Endothelial cell of hepatic sinusoid (primary cell): ENCODE measurements around the gene GALNT17.

Experiments used
- in situ Hi-C: cut with HindIII; loops from 2 replicates; pipeline ENCODE4 v1.10.0; 2017; ENCODE audit warnings: low sequenced_read_pairs

The GALNT17 gene

GRCh38 chr7:71652510-71652909 is 520.6 kb downstream of the GALNT17 start:
- in situ Hi-C loops: no loop called here

GRCh38 chr7:71657386-71657785 is 525.4 kb downstream of the GALNT17 start:
- in situ Hi-C loops: no loop called here

- in situ Hi-C loops: no loop called here
Observed at GRCh38 chr7:71659622-71660021, 527.7 kb downstream of the GALNT17 start.

- in situ Hi-C loops: no loop called here
Observed at GRCh38 chr7:71661671-71662224, 529.8 kb downstream of the GALNT17 start.

- in situ Hi-C loops: no loop called here
Observed at GRCh38 chr7:71665716-71666115, 533.8 kb downstream of the GALNT17 start.

GRCh38 chr7:71668572-71668971 is 536.6 kb downstream of the GALNT17 start:
- in situ Hi-C loops: no loop called here

GRCh38 chr7:71679480-71679879 is 547.5 kb downstream of the GALNT17 start:
- in situ Hi-C loops: no loop called here

- in situ Hi-C loops: no loop called here
Observed at GRCh38 chr7:71682181-71682580, 550.2 kb downstream of the GALNT17 start.

GRCh38 chr7:71682841-71683781 is 551.2 kb downstream of the GALNT17 start:
- in situ Hi-C loops: no loop called here

- in situ Hi-C loops: no loop called here
Observed at GRCh38 chr7:71687286-71687685, 555.3 kb downstream of the GALNT17 start.

GRCh38 chr7:71687831-71688599 is 556.1 kb downstream of the GALNT17 start:
- in situ Hi-C loops: no loop called here

- in situ Hi-C loops: no loop called here
Observed at GRCh38 chr7:71691538-71691937, 559.6 kb downstream of the GALNT17 start.

- in situ Hi-C loops: no loop called here
Observed at GRCh38 chr7:71694665-71695064, 562.7 kb downstream of the GALNT17 start.

GRCh38 chr7:71695186-71695585 is 563.2 kb downstream of the GALNT17 start:
- in situ Hi-C loops: no loop called here

GRCh38 chr7:71696511-71696910 is 564.6 kb downstream of the GALNT17 start:
- in situ Hi-C loops: no loop called here

- in situ Hi-C loops: no loop called here
Observed at GRCh38 chr7:71697400-71697799, 565.5 kb downstream of the GALNT17 start.

- in situ Hi-C loops: no loop called here
Observed at GRCh38 chr7:71705217-71705616, 573.3 kb downstream of the GALNT17 start.

- in situ Hi-C loops: no loop called here
Observed at GRCh38 chr7:71705901-71706596, 574.1 kb downstream of the GALNT17 start.

GRCh38 chr7:71706597-71706975 is 574.6 kb downstream of the GALNT17 start:
- in situ Hi-C loops: no loop called here

- in situ Hi-C loops: no loop called here
Observed at GRCh38 chr7:71707041-71707440, 575.1 kb downstream of the GALNT17 start.

GRCh38 chr7:71708710-71709109 is 576.8 kb downstream of the GALNT17 start:
- in situ Hi-C loops: no loop called here
